Activated T-cell treated with anti-CD3 and anti-CD28 coated beads, Interleukin-2, amount 50 U/mL, for 4 hours (primary cell): Measurements from ENCODE around the gene SDCCAG8. TPM values are rescaled to one million over a fixed set of nuclear protein-coding genes. Genes with fewer than 3 reads are reported as not detected.

ENCODE experiments used
- ATAC-seq, 2 donors: fragments of 200-7000 bp; cut with Tn5 transposase; one replicate each; pipeline ENCODE4 v1.10.0; 2021
- DNase-seq: peaks from one replicate; pipeline ENCODE4 v3.0.0-alpha.2; 2020
- H3K27me3 Mint-ChIP-seq: one replicate; pipeline ENCODE4 v1.8.0; 2021; ENCODE audit warnings: low read depth, mixed read lengths
- H3K36me3 Mint-ChIP-seq: one replicate; pipeline ENCODE4 v1.8.0; 2022; ENCODE audit warnings: mixed read lengths; ENCODE audit not compliant: insufficient read depth
- H3K4me1 Mint-ChIP-seq: one replicate; pipeline ENCODE4 v1.8.0; 2021; ENCODE audit warnings: low read depth, mixed read lengths
- H3K4me3 Mint-ChIP-seq: one replicate; pipeline ENCODE4 v1.8.0; 2021; ENCODE audit warnings: mild to moderate bottlenecking, moderate library complexity, mixed read lengths
- H3K9me3 Mint-ChIP-seq: one replicate; pipeline ENCODE4 v1.8.0; 2021; ENCODE audit warnings: mixed read lengths
- total RNA-seq, 3 donors: library from RNA; stranded (reverse); gene quantifications; one replicate each; pipeline ENCODE4 v1.2.1, GENCODE V29; 2021

The SDCCAG8 gene
- total RNA-seq, 3 donors from 2014 or later: 8.2 to 14.4 (median 11.6) TPM

DNA sequence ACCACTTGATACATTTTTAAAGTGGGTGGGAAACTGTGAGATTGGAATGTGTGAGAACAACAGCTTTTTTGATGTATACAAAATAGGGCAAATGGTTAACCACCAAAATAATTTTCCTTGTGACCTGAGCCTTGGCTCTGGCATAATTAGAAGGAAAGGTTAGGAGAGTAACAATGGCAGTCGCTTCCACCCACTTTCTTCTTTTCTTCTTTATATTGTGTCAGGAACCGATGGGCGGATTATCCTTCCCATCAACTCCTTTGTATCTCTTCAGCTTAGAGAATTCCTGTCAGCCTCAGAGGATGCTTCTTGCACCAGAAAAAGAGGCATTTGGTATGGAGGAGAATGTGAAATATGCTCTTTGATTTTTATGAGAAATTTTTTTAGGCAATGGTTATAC is 90.6 kb downstream of the SDCCAG8 start:
- Mint-ChIP-seq H3K27me3 (no peaks in the 10 kb centered on the region), H3K4me3 (no peak overlapping the region), H3K4me1 (peaks cover 2% of the 10 kb centered on the region), H3K9me3 (no peaks in the 10 kb centered on the region), H3K36me3 (peaks cover 28% of the 10 kb centered on the region)
- ATAC-seq (no peak), DNase-seq (no peak)

DNA sequence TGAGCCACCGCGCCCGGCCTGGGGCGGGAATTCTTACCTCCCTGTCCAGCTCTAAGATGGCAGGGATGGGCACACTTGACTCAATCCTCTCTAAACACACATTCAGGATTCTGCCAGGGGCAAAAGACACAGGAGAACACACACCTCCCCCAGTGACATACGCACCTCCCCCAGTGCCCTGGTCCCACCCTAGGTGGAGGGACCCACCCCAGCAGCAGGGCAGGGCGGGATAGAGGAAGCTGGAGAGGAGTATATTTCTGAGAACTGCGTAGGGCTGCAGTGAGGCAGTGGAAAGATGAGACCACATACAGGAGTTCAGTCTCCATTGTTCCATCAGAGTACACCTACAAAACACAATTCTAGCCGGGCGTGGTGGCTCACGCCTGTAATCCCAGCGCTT is 92.5 kb downstream of the SDCCAG8 start:
- Mint-ChIP-seq H3K9me3 (no peaks in the 10 kb centered on the region), H3K36me3 (peaks cover 25% of the 10 kb centered on the region), H3K4me3 (no peak overlapping the region), H3K27me3 (no peaks in the 10 kb centered on the region), H3K4me1 (peaks cover 5% of the 10 kb centered on the region)
- no peak for DNase-seq
- ATAC-seq: no peak

DNA sequence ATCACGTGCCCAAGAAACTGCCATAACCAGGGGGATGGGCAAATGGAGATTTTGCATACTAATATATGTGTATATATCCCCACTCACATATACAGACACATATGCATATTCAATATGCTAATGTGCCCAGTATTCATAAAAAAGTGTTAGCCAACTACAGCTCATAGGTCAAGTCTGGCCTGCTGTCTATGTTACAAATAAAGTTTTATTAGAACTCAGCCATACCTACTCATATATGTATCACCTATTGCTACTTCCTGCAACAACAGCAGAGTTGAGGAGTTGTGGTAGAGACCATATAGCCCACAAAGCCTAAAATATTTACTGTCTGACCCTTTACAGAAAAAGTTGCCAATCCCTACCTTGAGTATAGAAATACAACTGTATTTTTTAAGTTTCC is 93.3 kb downstream of the SDCCAG8 start:
- H3K9me3 Mint-ChIP-seq: no peaks in the 10 kb centered on the region
- H3K4me1 Mint-ChIP-seq: peaks cover 10% of the 10 kb centered on the region

DNA sequence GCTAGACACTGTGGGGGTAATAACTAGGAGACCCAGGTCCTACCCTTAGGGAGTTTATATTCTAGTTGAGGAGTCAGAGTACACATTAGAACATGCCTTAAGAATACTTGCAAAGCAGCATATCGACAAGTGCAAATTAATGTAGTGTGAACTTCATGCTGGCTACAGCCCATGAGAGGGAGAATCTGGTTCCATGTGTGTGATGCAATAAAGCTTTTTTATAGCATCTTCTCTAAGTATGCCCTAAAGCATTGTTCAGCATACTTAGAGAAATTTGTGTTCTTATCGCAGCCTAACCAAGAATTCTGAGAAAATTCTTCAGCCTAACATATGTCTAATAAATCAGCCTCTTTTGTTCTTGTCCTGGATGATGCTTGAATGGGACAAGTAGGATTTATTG is 95.5 kb downstream of the SDCCAG8 start:
- Mint-ChIP-seq H3K4me3 (no peak overlapping the region), H3K4me1 (peaks cover 18% of the 10 kb centered on the region), H3K27me3 (no peaks in the 10 kb centered on the region), H3K9me3 (no peaks in the 10 kb centered on the region), H3K36me3 (peaks cover 26% of the 10 kb centered on the region)
- ATAC-seq (no peak), DNase-seq (no peak)

More for the DNA sequence above, 93.3 kb downstream of the SDCCAG8 start:
- ATAC-seq (no peak), DNase-seq (no peak)
- Mint-ChIP-seq H3K36me3 (peaks cover 24% of the 10 kb centered on the region), H3K4me3 (no peak overlapping the region), H3K27me3 (no peaks in the 10 kb centered on the region)

DNA sequence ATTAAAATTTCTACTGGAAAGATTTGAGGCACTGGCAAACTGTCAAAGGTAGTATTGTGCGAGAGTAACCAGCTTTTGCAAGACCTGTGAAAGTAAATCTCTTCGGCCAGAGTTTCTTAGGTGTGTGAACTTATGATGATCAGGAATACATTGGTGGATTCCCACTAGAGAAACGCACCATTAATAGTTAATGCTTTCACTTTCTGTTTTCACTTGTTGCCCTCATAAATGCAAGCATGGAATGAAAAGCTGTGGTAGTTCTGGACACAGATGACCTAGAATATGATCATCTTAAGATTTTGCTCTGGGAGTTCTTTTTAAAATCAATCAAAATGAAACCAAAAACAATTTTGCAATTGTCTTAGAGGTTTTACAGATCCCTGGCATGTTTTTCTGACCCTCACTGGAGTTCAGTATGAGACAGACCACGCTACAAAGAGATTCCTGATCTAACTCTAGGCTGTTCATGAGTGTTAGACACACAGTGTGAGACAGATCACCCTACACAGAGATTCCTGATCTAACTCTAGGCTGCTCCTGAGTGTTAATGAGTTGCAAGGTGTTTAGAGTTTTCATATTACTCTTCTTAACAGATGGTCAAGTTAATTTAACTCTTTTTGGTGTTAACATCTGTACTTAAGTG is 98.8 kb downstream of the SDCCAG8 start:
- Mint-ChIP-seq H3K4me3 (peak overlapping the region; percentile 56), H3K36me3 (peaks cover 18% of the 10 kb centered on the region), H3K27me3 (no peaks in the 10 kb centered on the region), H3K9me3 (no peaks in the 10 kb centered on the region), H3K4me1 (peaks cover 18% of the 10 kb centered on the region)
- ATAC-seq (peak; percentile 34 to 41), DNase-seq (no peak)

DNA sequence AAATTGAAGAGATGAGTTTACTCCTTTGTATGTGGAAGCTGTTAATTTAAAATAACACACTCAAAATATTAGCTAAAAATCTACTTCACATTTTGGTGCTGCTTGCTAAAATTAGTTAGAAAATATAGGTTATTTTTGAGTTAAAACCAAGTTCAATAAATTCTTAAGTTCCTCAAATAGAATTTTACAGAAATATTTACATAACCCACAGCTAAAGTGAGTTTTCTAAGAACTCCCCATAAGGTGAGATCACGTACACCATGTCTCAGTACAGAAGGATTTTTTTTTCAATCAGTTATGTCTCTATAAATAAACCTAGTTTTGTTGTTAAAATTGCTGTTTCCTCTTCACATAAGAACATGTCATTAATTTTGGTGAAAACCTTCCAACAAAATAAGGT is 108.0 kb downstream of the SDCCAG8 start:
- ATAC-seq (no peak), DNase-seq (no peak)
- H3K4me1 Mint-ChIP-seq: no peaks in the 10 kb centered on the region
- no peak overlapping the region for H3K4me3 Mint-ChIP-seq
- H3K9me3 Mint-ChIP-seq: peaks cover 3% of the 10 kb centered on the region
- no peaks in the 10 kb centered on the region for H3K27me3 Mint-ChIP-seq
- H3K36me3 Mint-ChIP-seq: peaks cover 21% of the 10 kb centered on the region

DNA sequence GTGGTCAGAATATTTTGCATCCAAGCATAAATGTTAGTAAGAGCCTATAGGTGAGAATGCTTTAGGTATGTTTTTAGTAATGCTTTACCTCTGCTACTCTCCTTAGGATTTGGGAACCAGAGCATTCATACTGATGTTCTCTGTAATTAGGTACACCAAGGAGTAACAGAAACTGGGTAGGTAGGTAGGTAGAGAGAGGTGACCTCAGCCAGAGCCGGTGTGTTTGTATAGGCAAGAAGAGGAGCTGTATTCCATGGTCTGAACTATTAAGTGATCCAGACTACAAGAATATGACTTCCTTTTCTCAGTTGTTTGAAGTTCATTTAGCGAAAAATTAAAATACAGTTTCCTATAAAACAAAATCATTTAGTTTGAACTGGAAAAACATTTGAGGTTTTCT is 108.5 kb downstream of the SDCCAG8 start:
- Mint-ChIP-seq H3K4me1 (no peaks in the 10 kb centered on the region), H3K36me3 (peaks cover 22% of the 10 kb centered on the region)

DNA sequence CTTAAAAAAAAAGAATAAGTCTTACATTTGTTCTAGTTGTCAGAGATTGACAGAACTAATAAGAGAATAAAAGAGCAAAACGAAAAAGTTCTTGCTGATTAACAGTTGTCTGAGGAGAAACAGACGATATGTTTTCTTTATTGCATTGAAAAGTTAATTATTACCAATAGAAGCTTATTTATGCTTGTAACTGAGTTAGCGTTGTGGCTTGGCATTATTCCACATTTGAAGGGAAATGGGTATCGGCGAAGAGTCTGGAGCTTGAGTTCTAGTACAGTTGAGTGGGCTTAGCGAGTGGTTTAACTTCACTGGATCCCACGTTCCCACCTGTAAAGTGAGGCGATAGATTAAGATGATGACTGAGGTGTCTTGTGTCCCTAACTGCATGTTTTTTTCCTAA is 109.0 kb downstream of the SDCCAG8 start:
- ATAC-seq: no peak
- no peaks in the 10 kb centered on the region for H3K4me1 Mint-ChIP-seq
- no peak for DNase-seq
- H3K9me3 Mint-ChIP-seq: peaks cover 3% of the 10 kb centered on the region
- no peak overlapping the region for H3K4me3 Mint-ChIP-seq
- no peaks in the 10 kb centered on the region for H3K27me3 Mint-ChIP-seq
- peaks cover 25% of the 10 kb centered on the region for H3K36me3 Mint-ChIP-seq

More for the DNA sequence above, 108.5 kb downstream of the SDCCAG8 start:
- H3K9me3 Mint-ChIP-seq: peaks cover 3% of the 10 kb centered on the region
- ATAC-seq (no peak), DNase-seq (no peak)
- no peaks in the 10 kb centered on the region for H3K27me3 Mint-ChIP-seq
- no peak overlapping the region for H3K4me3 Mint-ChIP-seq

DNA sequence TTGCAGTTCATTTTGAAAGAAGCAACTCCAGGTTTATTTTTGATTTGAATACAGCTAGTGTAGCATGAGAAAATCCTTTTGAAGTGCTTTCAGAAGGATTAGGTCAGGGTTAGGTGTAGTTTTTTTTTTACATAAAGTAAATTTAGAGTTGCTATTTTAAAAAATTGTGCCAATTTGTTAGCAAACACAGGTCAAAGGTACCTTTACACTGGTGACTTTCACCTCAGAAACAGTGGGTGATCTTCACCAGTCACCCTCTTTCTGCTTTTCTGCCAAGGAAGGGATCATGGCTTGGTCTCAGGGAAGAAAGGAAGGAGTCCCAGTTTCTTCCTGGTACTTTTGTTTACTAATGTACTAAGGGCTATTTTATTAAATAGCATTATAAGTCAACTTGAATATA is 111.5 kb downstream of the SDCCAG8 start:
- ATAC-seq (no peak), DNase-seq (no peak)
- Mint-ChIP-seq H3K4me3 (no peak overlapping the region), H3K4me1 (no peaks in the 10 kb centered on the region), H3K36me3 (peaks cover 20% of the 10 kb centered on the region), H3K9me3 (peaks cover 3% of the 10 kb centered on the region), H3K27me3 (no peaks in the 10 kb centered on the region)

DNA sequence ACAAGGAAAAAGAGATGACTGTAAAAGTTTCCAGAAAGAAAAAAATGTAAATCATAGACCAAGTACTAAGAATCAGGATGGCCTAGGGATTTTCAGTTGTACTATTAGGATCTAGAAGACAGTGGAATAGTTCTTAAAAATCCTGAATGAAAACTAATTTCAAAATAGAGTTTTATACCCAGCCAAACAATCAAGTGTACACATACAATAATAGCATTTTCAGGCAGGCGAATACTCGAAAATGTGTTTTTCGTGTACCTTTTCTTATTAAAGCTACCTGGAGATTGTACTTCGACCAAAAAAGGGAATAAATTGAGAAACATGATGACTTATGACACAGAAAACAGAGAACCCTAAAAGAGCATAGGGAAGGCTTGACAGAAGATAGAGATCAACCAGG is 118.6 kb downstream of the SDCCAG8 start:
- Mint-ChIP-seq H3K4me1 (no peaks in the 10 kb centered on the region), H3K4me3 (no peak overlapping the region), H3K9me3 (peaks cover 17% of the 10 kb centered on the region), H3K36me3 (peaks cover 29% of the 10 kb centered on the region), H3K27me3 (no peaks in the 10 kb centered on the region)
- ATAC-seq (no peak), DNase-seq (no peak)

DNA sequence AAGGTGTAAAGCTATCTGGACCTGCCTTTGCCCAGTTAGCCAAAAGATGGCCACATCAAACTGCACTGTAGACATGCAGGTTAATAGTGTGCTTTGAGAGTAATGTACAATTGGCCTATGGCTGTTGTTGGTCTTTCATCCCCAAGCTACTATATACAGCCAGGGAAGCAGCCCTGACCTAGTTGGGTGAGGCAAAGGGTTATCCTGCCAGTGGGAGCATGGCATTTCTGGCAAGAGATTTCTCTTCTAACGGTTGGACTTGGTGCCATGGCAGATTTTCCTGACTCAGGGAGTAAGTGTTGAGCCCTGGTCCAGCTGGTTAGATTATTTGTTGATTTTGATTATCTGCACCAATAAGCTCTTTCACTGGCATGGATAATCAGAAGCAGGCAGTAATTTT is 119.8 kb downstream of the SDCCAG8 start:
- Mint-ChIP-seq H3K4me1 (no peaks in the 10 kb centered on the region), H3K9me3 (peaks cover 17% of the 10 kb centered on the region), H3K4me3 (no peak overlapping the region), H3K36me3 (peaks cover 26% of the 10 kb centered on the region), H3K27me3 (no peaks in the 10 kb centered on the region)
- no peak for ATAC-seq
- no peak for DNase-seq

DNA sequence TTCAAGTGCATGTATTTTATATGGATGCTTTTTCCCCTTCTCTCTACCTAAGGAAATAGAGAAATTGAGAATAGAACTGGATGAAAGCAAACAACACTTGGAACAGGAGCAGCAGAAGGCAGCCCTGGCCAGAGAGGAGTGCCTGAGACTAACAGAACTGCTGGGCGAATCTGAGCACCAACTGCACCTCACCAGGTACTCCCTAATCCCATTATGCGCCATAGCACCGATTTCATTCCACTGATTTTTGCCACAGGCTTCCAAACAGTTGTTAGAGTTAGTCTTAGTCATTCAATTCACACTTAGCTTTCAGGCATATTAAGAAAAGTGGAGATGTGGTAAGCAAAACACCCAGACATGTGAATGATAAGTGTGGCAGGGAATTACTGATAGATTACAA is 122.8 kb downstream of the SDCCAG8 start:
- ATAC-seq: no peak
- H3K9me3 Mint-ChIP-seq: peaks cover 10% of the 10 kb centered on the region
- no peak for DNase-seq
- H3K36me3 Mint-ChIP-seq: peaks cover 39% of the 10 kb centered on the region
- no peaks in the 10 kb centered on the region for H3K4me1 Mint-ChIP-seq
- H3K27me3 Mint-ChIP-seq: no peaks in the 10 kb centered on the region
- no peak overlapping the region for H3K4me3 Mint-ChIP-seq

DNA sequence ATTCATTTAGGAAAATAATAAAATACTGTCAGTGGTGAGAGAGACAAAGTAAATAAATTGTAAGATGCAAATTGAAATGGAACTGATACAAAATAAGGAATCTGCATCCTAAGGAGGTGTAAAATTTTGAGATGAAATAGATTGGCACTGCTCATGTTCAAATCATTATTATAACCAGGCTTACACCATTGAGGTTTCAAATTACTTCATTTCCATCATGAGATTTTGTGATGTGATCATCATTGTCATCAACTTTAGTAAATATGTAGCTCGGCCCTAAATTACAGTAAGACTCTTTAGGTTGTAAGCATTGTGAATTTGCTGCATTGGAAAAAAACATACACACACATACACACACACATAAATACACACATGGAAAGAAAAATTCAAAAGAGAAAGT is 123.4 kb downstream of the SDCCAG8 start:
- no peak for DNase-seq
- Mint-ChIP-seq H3K4me1 (no peaks in the 10 kb centered on the region), H3K9me3 (peaks cover 5% of the 10 kb centered on the region), H3K4me3 (no peak overlapping the region), H3K36me3 (peaks cover 41% of the 10 kb centered on the region), H3K27me3 (no peaks in the 10 kb centered on the region)
- ATAC-seq: no peak

DNA sequence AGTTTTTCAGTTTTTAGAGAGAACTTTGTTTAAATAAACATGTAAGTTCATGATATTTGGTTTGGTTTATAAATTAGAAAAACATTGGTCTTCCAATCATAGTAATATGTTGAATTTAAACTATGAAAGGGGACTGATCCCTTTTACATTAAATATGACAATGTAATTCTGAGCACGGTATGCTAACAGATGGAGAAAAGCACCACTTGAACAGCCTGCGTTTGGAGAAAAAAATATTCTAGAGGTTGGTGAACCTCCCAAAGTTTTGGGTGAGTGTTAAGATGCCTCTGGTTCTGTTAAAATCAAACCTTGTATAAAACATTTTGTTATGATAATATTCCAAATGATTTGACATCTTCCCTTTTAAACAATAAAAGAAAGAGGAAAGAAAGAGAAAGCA is 123.9 kb downstream of the SDCCAG8 start:
- no peaks in the 10 kb centered on the region for H3K27me3 Mint-ChIP-seq
- no peaks in the 10 kb centered on the region for H3K9me3 Mint-ChIP-seq
- H3K4me1 Mint-ChIP-seq: no peaks in the 10 kb centered on the region
- ATAC-seq (no peak), DNase-seq (no peak)
- peaks cover 37% of the 10 kb centered on the region for H3K36me3 Mint-ChIP-seq
- H3K4me3 Mint-ChIP-seq: no peak overlapping the region

DNA sequence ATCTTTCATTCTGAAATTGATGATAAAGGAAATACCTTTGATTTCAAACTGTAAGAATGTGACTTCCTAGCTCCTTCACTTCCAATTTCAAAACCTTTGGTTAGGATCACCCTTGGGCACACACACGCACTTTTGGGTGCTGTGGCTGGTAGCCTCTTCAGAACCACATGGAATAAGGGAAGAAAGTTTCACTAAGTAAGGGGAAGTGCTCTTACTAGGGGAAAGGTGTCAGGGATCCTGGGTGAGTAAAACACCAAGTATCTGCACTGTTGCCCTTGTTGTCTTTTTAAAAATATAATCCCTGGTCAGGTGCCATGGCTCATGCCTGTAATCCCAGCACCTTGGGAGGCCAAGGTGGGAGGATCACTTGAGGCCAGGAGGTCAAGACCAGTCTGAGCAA is 132.4 kb downstream of the SDCCAG8 start:
- no peak for ATAC-seq

More for the DNA sequence above, 132.4 kb downstream of the SDCCAG8 start:
- Mint-ChIP-seq H3K27me3 (no peaks in the 10 kb centered on the region), H3K9me3 (no peaks in the 10 kb centered on the region), H3K4me3 (no peak overlapping the region), H3K36me3 (peaks cover 10% of the 10 kb centered on the region), H3K4me1 (no peaks in the 10 kb centered on the region)
- DNase-seq: no peak
